Measurements from ENCODE around the gene SEC16A.

GRCh38 chr9:136517012-136517743 is 34.3 kb upstream of the SEC16A start:
- TF ChIP-seq CTCF (IDR thresholded peaks at IDR 0.05) (no peak), POLR2A (IDR thresholded peaks at IDR 0.05) (no peak), EP300 (IDR thresholded peaks at IDR 0.05) (no peak), POLR2AphosphoS5 (IDR thresholded peaks at IDR 0.05) (no peak)

All from stomach (tissue), 4 donors.